Measurements from ENCODE around the gene MMP25.

- TF ChIP-seq, protein P1, sequence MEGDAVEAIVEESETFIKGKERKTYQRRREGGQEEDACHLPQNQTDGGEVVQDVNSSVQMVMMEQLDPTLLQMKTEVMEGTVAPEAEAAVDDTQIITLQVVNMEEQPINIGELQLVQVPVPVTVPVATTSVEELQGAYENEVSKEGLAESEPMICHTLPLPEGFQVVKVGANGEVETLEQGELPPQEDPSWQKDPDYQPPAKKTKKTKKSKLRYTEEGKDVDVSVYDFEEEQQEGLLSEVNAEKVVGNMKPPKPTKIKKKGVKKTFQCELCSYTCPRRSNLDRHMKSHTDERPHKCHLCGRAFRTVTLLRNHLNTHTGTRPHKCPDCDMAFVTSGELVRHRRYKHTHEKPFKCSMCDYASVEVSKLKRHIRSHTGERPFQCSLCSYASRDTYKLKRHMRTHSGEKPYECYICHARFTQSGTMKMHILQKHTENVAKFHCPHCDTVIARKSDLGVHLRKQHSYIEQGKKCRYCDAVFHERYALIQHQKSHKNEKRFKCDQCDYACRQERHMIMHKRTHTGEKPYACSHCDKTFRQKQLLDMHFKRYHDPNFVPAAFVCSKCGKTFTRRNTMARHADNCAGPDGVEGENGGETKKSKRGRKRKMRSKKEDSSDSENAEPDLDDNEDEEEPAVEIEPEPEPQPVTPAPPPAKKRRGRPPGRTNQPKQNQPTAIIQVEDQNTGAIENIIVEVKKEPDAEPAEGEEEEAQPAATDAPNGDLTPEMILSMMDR (IDR thresholded peaks at IDR 0.05) = no peak
- TF ChIP-seq, protein P2, sequence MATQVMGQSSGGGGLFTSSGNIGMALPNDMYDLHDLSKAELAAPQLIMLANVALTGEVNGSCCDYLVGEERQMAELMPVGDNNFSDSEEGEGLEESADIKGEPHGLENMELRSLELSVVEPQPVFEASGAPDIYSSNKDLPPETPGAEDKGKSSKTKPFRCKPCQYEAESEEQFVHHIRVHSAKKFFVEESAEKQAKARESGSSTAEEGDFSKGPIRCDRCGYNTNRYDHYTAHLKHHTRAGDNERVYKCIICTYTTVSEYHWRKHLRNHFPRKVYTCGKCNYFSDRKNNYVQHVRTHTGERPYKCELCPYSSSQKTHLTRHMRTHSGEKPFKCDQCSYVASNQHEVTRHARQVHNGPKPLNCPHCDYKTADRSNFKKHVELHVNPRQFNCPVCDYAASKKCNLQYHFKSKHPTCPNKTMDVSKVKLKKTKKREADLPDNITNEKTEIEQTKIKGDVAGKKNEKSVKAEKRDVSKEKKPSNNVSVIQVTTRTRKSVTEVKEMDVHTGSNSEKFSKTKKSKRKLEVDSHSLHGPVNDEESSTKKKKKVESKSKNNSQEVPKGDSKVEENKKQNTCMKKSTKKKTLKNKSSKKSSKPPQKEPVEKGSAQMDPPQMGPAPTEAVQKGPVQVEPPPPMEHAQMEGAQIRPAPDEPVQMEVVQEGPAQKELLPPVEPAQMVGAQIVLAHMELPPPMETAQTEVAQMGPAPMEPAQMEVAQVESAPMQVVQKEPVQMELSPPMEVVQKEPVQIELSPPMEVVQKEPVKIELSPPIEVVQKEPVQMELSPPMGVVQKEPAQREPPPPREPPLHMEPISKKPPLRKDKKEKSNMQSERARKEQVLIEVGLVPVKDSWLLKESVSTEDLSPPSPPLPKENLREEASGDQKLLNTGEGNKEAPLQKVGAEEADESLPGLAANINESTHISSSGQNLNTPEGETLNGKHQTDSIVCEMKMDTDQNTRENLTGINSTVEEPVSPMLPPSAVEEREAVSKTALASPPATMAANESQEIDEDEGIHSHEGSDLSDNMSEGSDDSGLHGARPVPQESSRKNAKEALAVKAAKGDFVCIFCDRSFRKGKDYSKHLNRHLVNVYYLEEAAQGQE (IDR thresholded peaks at IDR 0.05; ENCODE audit: insufficient read depth in 1 of 2, low read depth in 2 of 2, low read length in 1 of 2) = no peak
- TF ChIP-seq POLR2AphosphoS5 (IDR thresholded peaks at IDR 0.05; ENCODE audit: low read depth, low read length) = no peak
- TF ChIP-seq SIN3A (IDR thresholded peaks at IDR 0.05; ENCODE audit: borderline replicate concordance, insufficient read depth, low read depth, low read length) = no peak
- TF ChIP-seq TCF7L2 (IDR thresholded peaks at IDR 0.05; ENCODE audit: low read depth, low read length) = no peak
These were observed 19.5 kb upstream of the MMP25 start for GRCh38 chr16:3026609-3027488.

Measured in Panc1 (cell line).